ENCODE measurements around the gene NFATC1. TPM values are rescaled to one million over a fixed set of nuclear protein-coding genes. Genes with fewer than 3 reads are reported as not detected.

The NFATC1 gene
- total RNA-seq, 1 donor from 2014 or later: 16.6 TPM

GRCh38 chr18:79383388-79384056, 12.2 kb upstream of the NFATC1 start:
- DNase-seq: peak; percentile 59
- Histone ChIP-seq H3K9me3 (no peaks in the 10 kb centered on the region), H3K36me3 (peaks cover under 1% of the 10 kb centered on the region), H3K27me3 (peaks cover 27% of the 10 kb centered on the region), H3K4me1 (peaks cover 3% of the 10 kb centered on the region), H3K4me3 (no peak overlapping the region), H3K27ac (no peak overlapping the region)
- ATAC-seq: no peak
- TF ChIP-seq CTCF (IDR thresholded peaks at IDR 0.05): no peak
- intact Hi-C loops (cut with DNase I): loop anchor here (5.0 kb wide), 1 partner anchor 144 kb away; no protein-coding TSS in a partner anchor

GRCh38 chr18:79384151-79384807, 11.5 kb upstream of the NFATC1 start:
- H3K4me1 ChIP-seq: peaks cover under 1% of the 10 kb centered on the region
- H3K27ac ChIP-seq: no peak overlapping the region
- H3K27me3 ChIP-seq: peaks cover 34% of the 10 kb centered on the region
- intact Hi-C loops (cut with DNase I): loop anchor here (5.0 kb wide), 1 partner anchor 143 kb away; no protein-coding TSS in a partner anchor
- DNase-seq (no peak), ATAC-seq (no peak)
- H3K4me3 ChIP-seq: no peak overlapping the region
- no peaks in the 10 kb centered on the region for H3K36me3 ChIP-seq
- H3K9me3 ChIP-seq: no peaks in the 10 kb centered on the region
- TF ChIP-seq CTCF (IDR thresholded peaks at IDR 0.05): no peak

- Histone ChIP-seq H3K27me3 (peaks cover 40% of the 10 kb centered on the region), H3K4me1 (no peaks in the 10 kb centered on the region), H3K4me3 (no peak overlapping the region), H3K36me3 (no peaks in the 10 kb centered on the region), H3K27ac (no peak overlapping the region), H3K9me3 (no peaks in the 10 kb centered on the region)
- intact Hi-C loops (cut with DNase I): loop anchor here (5.0 kb wide), 1 partner anchor 142 kb away; no protein-coding TSS in a partner anchor
- no peak for DNase-seq
- ATAC-seq: no peak
- TF ChIP-seq CTCF (IDR thresholded peaks at IDR 0.05): no peak
Measured at GRCh38 chr18:79384834-79385233, 10.9 kb upstream of the NFATC1 start.

DNA sequence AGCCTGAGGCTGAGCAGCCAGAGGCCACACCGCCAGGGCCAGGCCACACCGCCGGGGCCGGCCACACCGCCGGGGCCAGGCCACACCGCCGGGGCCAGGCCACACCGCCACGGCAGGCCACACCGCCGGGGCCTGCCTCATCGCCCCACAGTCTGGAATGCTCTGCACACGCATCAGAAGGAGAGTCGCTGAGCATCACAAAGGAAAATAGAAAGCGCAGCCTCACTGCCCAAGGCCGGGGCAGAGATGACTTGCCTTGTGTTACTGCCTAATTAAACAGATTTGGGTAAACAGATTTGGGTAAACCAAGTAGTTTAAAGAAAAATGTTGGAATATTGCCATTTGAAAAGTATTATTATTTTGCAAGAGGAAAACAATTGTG, 10.4 kb upstream of the NFATC1 start:
- no peak for ATAC-seq
- Histone ChIP-seq H3K9me3 (no peaks in the 10 kb centered on the region), H3K4me1 (no peaks in the 10 kb centered on the region), H3K4me3 (no peak overlapping the region), H3K36me3 (no peaks in the 10 kb centered on the region), H3K27me3 (peaks cover 45% of the 10 kb centered on the region), H3K27ac (no peak overlapping the region)
- intact Hi-C loops (cut with DNase I): no loop called here
- DNase-seq: no peak
- TF ChIP-seq CTCF (IDR thresholded peaks at IDR 0.05): no peak

DNA sequence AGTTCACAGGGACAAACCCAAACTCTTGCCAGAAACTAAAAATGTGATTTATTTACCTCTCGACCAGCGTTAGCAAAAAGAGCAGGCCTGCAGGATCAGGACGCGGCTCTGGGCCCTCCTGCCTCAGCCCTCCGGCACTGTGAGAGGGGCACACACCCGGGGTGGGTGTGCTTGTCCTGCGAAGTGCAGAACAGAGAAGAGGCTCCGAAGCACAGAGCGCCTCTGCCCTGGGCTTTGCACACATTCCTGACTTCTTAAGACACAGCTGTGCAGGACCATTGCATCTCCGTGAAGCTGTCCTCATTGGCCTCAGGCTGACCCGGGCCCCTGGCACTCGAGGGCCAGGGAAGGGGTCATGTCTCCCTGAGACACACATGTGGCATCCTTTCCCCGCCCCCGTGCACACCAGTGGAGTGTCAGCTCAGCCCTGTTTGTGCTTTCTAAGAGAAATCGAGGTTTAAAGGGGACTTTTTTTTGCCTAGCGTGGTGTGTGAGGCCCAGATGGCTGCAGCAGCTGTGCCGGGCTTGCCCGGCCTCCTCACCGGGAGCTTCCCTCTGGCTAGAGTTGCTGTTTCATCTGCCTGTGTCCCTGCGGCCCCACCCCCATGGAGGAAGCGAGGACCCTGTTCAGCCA, 9.9 kb upstream of the NFATC1 start:
- peak; percentile 53 for DNase-seq
- no peak for ATAC-seq
- intact Hi-C loops (cut with DNase I): no loop called here
- Histone ChIP-seq H3K9me3 (no peaks in the 10 kb centered on the region), H3K27me3 (peaks cover 50% of the 10 kb centered on the region), H3K4me3 (no peak overlapping the region), H3K27ac (no peak overlapping the region), H3K36me3 (no peaks in the 10 kb centered on the region), H3K4me1 (no peaks in the 10 kb centered on the region)
- no peak for TF ChIP-seq CTCF (IDR thresholded peaks at IDR 0.05)
